CMK (cell line): ENCODE data around the gene ABLIM2.

Experiments used
- DNase-seq: peaks from one replicate; pipeline ENCODE4 v3.0.0-alpha.2; 2010; ENCODE audit warnings: low read depth

The ABLIM2 gene

DNA sequence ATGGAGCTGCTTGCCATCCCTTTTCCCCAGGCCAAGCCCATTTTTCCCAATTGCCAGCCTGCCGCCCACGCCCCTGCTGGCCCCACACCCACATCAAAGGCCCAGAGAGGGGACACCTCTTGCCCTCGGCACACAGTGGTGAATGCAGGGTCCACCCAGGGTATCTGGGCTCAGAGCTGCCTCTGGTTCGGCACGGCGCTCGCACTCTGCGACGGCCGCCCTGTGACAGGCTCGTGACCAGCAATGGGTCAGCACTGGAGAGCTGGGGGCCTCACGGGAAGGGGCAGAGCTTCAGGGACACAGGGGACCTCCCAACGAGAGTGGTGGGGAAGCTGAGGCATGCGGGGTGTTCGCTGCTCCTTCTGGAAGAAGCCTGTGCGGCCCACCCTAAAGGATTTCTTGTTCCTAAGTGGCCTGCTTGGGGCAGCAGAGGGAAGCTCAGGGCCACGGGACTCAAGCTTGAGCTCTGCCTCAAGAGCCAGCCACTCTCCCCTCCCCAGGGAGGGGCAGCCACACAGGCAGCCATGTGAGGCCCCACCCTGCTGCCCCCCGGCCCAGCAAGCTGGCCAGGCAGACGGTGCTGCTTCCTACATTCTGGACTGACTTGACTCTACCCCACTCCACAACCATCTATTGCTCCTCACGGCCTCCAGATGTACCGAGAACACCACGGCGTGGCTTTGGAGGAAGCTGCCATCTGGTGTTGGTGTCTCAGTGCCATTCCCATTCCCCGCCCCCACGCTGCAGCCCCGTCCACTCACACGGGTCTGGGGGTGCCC, 73.7 kb downstream of the ABLIM2 start:
- no peak for DNase-seq

DNA sequence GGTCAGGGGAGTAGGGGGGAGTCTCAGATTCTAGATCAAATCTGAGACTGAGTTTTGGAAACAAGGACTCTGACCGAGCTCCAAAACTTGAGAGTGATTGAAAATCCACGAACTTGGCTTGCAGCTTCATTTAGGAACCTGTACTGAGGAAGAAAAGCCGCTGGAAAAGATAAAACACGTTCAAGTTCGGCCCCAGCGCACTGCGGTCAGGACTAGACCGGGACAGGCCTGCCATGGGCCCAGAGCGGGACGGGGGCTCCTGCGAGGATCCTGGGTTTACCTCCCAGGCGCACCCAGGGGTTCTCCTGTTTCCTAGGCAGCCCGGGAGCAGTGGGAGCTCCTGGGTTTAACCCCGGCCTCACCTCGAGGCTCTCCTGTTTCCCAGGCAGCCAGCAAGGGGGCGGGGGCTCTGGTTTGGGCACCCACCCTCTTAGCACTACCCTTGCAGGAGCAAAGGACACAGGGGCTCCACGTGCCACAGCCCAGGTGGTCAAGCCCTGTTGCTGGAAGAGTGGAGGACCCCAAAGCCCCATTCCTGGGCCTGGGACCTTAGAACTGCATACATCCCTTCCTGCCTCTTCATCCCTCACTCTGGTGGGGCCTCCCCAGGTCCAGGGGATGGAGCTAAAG, 74.5 kb downstream of the ABLIM2 start:
- DNase-seq: no peak

DNA sequence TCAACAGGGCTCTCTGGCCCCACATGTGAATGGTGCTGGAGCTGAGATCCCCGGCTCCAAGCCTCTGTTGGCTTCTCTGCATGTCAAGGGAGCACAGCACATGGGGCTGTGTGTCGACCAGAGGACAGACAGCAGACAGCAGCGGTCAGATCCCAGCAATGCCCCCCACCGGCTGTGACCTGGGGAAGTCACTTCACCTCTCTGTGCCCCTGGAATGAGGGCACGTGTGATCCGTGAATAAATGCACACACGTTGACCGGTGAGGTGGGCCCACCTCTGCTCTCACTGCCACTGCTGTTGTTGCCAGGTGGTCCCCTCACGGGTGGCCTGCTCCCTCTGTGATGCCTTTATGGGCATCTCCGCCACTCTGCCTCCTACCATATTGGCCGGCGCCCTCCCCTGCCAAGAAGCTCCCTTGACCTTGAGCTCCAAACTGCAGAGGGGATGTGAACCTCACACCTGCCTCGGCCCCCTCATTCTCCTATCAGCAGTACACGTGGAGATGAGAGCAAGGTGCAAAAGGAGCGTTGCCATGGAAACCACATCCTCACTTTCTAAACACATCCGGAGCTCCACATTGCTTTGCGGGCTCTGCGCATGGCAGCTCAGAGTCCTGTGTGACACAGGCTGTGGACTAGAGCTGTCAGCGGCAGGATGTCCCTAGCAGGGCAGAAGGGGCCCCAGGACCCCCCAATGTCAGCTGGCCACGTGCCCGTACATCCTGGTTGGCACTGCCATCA, 75.4 kb downstream of the ABLIM2 start:
- DNase-seq: no peak

DNA sequence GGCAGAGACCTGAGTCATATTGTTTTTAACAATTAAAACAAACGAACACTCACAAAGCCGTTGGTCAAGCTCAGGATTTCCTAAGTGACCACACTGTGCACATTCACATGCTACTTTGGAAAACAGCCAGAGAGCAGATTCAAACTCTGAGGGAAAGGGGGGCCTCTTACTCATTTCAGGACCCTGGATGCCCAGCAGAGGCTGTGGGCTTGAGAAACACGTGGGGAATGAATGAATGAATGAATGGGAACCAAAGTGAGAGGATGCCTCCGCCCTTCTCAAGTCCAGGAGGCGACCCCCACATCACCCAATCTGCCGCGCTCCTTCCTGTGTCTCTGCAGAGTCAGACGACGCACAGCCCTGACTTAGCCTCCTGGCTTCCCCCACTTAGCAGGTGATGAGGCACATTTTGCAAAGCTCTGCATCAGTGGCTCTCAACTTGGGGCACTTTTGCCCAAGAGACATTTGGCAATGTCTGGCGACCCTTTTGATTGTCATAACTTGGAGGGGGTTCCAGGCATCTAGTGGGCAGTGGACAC, 76.0 kb downstream of the ABLIM2 start:
- DNase-seq: no peak

DNA sequence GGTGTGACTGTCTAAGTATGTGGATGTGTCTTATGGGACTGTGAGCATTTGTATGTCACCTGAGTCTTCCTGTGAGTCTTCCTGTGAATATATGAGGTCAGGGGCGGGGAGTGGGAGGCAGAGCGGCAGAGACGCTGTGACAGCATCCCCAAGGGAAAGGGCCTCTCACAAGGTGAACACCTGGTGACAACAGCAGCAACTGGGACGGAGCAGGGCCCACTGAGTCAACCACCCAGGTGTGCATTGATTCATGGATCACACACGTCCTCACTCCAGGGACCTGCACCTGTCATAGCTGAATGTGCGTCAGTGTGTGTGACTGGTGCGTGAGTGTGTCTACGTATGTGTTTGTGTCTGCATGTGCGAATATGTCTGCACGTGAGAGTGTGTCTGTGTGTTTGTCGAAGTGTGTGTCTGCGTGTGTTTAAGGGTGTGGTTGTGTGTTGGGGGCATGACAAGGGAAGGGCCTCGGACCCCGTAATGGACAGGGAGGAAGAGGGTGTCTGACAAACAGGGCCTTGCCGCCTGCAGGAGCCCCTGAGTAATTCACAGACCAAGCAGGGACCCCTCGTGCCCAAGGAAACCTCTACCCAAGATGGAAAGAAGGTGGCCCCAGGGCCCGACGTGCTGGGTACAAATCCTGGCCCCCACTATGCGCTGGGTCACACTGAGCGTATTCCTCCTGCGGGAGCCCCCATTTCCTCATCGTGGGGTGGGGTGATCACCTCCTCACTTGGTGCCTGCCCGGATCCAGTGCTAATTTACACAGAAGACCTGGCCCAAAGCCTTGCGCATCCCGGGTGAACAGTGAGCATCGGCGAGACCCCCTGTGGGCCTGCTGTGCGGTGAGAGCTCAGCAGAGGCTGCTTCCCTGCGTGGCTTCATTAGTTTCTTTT, 76.7 kb downstream of the ABLIM2 start:
- no peak for DNase-seq

DNA sequence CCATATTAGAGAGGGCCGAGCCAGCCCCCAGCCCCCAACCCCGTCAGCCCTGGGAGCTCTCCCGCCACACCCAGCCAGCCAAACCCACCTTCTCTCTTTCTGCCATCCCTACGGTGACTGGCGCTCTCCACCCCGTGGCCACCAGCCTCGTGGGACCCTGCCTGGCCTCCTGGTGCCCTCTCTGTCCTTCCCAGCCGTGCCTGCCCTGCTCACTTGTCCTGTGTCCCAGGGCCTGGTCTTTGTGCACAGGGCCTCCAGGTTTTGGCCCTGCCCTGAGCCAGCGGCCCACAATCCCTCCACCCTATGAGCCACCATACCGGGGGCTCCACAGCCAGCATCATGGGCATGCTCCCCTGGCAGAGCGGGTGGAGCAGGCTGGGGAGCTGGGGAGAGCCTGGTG, 77.4 kb downstream of the ABLIM2 start:
- DNase-seq: no peak

DNA sequence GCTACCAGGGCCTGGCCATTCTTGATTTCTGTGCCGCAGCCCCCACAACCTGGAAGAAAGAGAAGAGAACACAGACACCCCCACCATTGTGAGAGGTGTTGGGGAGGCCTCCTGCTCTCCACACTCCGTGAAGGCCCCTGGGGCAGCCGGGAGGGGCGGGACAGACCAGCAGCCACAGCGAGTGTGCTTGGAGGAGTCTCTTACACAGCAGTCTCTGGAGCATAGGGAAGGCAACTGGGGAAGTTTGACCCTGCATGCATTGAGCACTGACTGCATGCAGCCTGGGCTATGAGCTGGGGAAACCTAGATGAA, 77.9 kb downstream of the ABLIM2 start:
- no peak for DNase-seq

DNA sequence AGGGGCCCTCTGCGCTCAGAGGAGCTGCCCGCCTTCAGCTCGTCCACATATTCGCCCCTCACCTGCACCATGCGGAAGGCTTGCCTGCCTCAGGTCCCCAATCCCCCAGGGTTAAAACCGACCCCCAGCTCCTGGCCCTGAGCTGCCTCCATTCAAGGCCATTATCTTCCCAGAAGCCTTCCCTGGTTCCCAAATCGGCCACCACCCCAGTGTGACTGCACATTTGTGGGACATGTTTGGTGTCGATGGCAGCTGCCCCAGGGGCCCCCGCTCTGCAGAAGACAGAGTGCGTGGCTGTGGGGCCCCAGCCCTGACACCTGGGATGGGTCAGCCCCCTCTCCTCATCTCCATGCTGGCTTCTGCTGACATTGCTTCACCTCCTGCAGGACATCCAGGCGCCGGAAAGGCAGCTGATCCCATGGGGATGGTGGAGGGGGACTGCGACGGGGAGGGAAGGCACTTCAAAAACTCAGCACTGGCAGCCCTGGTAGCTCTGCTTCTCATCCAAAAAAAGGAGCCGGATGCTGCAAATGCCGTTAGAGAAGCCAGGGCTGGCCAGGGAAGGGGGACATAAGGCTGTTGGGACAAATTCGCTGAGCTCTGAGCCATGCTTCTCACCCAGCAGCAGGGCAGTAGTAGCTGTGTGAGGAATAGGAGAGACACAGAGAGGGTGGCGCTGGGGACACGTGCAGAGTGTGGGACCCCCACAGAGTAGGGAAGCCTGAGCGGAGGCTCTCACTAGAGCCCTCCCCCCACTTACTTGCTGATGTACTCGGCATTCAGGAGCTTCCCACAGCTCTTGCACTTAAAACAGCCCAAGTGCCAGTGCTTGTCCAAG, 78.5 kb downstream of the ABLIM2 start:
- no peak for DNase-seq

DNA sequence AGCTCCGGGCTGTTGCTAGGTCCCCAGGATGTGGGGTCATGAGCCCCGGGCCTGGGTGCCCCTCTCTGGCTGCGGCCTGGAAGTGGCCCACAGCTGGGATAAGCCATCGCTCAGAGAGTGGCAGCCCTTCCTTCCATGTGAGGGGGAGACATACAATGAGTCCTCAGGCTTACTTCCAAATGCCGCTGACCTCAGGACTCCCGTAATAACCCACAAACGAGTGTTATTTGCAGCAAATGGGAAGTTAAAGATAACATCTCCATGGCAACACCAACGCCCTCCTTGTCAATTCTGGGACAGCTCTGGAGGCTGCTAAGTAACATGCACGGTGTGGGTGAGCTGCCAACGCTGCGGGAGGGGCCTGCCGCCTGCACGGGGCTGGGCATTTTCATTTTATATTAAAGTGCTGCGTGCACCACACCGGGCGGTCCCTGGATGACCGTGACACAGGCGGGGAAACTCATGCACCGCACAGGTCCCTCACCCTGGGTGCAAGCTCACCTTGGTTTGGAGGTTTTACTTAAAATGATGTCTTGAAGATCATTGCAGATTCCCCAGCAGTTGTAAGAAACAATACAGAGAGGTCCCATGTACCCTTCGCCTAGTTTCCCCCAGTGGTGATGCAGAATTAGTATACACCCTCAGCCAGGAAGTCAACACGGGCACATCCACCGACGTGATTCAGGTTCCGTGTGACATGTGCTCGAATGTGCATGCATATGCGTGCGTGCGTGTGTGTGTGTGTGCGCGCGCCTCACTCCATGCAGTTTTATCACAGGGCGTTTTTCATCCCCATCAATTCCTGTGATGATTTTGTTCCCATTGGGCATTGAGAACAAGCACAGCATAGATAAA, 79.4 kb downstream of the ABLIM2 start:
- peak; percentile 58 for DNase-seq

DNA sequence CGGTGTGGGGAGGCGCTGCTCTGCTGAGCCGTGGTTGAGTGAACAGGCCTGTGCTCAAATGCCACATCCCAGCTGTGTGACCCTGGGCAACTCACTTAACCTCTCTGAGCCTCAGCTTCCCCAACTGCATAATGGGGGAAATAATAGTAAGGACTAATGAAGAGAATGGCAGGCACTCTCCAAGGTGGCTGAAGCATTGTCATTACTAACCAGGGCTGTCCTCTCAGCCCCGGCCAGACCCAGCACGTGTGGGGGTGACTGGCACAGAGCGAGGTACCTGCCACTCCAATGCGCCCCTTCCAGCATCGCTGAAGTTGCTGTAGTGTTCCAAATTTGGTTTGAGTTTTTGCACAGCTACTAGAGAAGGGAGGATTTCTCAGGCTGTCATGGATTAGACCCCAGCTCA, 80.0 kb downstream of the ABLIM2 start:
- no peak for DNase-seq

DNA sequence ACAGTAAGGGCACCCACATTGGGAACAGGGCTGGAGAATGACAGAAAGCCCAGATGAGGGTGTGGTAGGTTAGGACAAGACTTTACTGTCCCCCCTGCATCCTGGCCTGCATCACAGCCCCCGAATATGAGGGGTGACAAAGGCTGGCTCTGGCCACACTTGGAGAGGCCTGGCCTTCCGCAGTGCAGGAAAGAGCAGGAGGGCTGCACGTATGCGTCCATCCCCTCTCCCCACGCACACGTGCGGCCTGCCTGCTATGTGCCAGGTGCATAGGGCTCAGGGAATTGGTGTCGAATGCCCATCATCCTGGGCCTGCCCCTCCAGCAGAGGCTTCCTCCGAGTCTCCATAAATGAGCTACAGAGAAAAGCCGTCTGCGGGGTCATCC, 80.5 kb downstream of the ABLIM2 start:
- DNase-seq: no peak

DNA sequence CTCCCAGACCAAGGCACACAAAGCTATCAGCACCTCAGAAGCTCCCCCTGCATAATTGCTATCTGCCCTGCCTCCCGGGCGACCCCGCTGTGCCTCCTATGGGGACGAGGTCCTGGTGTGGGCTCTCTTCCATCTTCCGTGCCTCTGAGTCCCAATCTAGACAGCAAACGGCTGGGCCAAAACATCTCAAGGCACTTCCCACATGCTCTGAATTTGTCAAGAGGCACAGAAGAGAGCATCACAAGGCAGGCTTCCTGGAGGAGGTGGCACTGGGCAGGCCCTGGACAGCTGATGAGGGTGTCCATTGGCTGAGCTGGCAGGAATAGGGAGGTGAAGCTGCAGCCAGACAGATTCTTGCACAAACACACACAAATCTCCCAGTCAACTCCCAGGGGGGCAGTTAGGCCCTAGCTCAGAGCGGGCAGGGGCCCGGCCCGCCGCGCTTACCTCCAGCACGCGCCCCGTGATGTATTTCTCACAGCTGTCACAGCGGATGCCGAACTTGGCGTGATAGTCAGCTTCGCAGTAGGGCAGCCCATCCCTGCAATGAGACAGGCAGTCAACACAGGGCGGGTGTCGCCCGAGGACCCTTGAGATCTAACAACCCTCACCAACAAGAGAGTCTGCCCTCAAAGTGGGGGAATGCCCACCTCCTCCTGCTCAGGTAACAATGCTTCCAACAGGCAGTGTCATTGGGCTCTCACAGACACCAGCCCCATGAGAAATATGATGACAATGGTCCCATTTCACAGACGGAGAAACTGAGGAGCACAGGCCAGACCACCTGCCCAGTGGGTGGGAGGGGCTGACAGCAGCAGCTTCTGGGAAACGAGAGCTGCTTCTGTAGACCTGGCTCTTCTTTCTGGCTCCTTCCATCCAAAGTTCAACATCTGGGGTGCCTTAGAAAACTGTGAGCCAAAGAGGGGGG, 81.2 kb downstream of the ABLIM2 start:
- no peak for DNase-seq

DNA sequence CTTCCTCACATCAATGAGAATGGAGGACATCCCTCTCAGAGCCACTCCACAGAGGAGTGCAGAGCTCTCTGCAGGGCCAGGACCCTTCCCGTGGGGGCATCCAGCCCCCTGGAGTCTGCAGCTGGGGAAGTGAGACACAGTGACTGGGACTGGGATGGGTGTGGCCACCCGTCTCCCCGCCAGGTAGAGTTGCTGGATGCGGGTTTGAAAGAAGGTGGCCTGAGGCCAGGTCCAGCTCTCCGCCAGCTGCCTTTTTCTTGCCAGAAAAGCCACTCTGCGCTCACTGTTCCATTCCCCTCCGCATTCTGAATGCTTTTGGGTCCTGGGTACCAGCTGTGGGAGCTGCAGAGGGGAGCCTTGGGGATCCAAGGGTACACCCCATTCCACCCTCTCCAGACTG, 82.6 kb downstream of the ABLIM2 start:
- DNase-seq: no peak

DNA sequence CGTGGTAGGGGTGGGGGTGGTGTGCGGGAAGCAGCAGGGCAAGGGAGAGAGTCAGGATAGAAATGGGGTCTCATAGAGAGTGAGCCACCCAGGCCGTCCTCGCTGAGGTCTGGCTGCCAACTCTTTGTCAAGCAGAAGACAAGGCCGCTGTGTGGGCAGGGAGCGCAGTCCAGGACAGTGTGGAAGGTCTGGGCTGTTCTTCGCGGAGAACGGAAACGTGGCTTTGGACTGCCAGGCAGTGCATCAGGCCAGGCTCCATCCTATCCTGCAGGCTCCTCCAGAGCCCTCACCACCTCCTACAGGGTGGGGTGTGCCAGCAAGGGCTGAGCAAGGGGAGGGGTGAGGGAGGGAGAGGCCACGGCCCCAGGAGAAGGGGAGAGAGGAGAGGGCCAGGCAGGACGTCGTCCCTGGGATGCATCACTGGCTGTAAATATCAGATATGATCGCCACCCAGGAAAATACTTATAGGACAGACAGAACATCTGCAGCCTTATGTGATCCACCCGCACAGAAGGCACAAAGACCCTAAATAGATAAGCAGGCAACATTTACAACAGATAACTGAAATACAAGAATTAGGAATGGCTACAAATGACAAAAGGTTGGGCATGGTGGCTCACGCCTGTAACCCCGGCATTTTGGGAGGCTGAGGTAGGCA, 85.3 kb downstream of the ABLIM2 start:
- DNase-seq: no peak

DNA sequence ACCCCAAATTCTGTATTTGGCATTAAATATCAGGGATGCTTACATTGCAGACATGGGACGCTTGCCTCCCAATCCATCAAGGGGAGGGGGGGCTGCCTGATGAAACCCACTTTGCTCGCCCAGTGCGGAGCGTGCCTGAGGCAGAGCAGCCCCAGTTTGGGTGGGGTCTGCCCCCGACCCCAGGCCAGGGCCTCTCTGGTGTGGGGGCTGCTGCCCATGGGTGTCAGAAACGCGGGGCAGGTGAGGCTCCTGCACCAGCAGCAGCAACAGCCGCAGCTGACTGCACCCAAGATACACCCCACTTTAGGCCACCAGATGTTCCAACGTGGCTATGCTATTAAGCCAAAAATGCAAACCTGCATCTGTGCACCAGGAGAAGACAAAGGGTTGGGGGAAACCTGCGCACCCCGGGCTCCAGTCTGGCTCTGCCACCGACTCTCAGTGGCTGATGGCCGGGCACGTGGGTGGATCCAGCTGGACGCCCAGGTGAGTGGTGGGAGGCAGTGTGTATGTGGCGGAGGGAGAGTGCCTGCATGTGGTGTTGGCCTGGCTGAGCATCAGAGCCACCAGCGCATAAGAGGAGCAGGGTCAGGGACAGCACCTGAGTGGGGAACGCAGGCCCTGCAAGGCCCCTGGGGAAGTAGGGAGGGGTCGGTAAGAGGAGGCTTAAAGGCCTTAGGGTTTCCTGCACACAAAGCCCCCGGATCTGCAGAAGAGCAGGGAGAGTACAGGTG, 86.2 kb downstream of the ABLIM2 start:
- no peak for DNase-seq

DNA sequence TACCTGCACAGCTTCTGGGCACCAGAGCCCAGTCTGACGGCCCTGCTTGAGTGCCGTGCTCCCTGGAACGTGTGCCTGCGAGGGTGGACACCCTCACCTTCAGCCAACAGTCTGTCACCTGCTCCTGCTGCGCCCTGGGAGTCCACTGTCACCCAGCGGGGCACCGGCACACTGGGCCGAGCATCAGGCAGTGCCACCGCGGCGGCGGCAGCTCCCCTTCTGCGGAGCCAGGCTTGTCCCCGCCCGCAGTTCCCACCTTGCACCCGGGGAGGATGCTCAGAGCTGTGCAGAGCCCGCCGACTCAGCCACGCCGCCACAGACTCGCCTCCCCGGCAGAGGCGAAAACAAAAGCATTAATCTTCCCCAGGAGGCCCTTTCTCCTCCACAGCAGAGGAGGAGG, 86.8 kb downstream of the ABLIM2 start:
- no peak for DNase-seq

DNA sequence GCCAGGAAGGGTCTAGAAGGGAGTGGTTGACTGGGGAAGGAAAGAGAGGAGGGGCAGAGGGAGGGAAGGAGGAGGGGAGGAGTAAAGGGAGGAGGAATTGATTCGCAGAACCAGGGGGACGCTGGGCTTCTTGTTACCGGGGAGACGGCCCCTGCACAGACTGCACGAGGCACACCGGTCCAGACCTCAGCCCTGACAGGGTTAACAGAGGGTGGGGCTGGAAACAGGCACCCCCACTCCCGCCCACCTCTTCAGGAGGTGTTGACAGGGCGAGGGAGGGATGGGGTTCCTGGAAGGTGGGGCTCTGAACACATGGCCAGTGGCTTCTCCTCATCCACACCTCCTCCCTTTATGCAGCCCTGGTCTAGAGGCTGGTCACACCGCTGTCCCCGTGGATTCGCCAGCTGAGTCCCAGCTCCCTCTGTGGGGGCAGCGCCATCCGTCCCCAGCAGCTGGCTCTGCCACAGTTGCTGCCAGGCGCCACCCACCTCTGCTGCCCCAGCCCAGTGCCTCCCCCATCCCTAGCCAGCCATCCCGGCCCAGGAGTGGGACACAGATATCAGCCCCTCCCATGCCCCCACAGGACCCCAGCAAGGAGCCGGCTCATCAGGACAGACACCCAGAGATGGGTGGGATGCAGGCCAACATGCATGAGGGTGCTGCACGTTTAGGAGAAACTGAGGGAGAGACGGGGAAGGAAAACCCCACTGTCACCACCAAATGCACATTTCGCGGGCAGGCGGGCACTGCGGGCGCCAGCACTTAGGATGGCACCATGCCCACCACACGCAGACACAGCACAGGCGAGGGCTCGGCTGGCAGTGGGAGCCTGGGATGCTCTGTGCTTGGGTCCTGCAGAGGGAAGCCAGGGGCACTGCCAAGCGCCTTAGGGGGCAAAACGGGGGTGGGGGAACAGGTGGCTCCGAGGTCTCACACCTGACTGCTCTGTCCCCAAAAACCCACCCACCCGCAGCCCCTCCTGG, 87.6 kb downstream of the ABLIM2 start:
- no peak for DNase-seq
